Activated naive CD4-positive, alpha-beta T cell treated with Interleukin-2 at 50 U/mL for 16 hours (primary cell): ENCODE measurements around the gene ZNF17.

Source experiments
- DNase-seq: peaks from one replicate; pipeline ENCODE4 v3.0.0-alpha.2; 2020

Gene ZNF17

DNA sequence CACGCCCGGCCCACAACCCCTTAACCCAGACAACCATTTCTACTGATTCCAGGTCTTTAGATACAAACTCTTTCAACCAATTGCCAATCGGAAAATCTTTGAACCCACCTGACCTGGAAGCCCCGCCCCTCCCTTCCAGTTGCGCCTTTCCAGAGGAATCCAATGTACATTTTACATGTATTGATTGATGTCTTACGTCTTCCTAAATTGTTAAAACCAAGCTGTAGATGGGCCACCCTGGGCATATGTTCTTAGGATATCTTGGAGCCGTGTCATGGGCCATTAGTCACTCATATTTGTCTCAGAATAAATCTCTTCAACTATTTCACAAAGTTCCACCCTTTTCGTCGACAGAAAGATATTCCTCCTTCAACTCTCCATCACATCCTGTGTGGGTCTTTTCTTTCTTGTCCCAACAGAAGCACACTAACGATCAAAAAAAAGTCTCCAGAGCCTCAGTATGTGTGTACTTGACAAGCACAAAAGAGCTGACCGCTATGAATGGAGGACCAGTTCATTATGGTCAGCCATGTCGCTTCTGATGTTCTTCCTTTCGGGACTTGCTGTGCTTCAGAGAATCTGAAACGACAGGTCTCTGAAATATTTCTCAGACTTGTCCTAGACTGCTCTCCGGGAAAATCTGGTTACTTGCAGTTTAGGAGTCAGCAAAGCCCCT is 23.6 kb downstream of the ZNF17 start:
- DNase-seq = no peak

DNA sequence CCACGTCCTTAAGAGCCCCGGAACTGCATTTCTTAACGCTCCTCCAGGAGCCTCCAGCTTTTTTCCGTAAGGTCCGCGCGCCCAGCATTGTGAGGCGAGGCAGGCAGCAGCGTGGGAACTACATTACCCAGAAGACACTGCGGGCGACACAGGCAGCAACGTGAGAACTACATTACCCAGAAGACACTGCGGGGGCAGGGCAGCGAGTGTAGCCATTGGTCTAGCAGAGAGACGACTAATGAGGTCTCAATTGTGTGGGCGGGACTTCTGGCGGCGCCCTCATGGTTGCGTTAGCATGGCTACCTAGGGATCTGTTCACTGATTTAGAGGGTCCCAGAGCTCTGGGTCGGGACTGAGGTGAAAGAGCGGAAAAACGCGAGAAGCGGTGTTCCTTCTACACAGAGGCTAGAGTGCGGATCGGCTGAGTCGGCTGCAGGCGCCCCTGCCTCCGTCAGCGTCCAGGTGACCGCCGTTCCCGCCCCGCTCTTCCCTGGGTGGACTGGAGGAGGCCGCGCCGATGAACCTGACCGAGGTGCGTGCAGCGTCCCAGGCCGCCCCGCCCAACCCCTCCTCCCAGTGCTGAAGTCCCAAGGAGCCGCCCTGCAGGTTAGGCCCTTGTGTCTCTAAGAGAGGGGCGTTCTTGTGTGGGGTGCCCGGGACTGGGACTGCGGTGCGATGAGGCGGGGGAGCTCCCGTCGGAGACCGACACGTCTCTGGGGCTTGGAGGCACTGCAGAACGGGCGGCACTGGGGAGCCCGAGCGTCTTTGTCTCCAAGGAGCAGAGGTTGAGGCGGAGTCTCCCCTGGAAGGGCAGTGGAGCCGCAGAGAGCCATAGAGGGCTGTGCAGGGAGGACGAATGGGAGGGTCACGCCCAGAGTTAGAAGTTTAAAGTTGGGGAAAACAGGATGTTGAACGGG is 24.4 kb downstream of the ZNF17 start, which contains the start of gene ZNF749:
Gene ZNF749 (plus strand): TSS at position 264 of the 917 bp plus-strand sequence. CDS start 254 bp downstream, at position 518.
- peak; percentile 97 for DNase-seq

DNA sequence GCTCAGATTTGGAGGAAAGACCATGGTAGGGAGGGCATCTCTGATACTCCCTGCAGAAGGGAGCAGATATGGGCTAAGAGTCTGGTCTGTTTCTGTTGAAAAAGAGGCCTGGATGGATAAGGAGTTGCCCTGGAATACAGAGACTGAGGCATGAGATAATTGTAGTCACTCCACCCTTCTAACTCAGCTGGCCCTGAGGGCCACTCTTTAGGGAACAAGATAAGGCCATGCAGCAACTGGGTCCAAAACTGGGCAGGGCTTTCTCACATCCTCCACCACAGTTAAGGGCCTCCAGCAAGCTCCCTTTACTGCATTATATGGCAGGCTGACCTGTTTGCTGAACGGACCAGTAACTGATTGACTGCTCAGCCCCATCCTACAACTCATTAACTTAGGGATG is 25.5 kb downstream of the ZNF17 start:
- DNase-seq = no peak

DNA sequence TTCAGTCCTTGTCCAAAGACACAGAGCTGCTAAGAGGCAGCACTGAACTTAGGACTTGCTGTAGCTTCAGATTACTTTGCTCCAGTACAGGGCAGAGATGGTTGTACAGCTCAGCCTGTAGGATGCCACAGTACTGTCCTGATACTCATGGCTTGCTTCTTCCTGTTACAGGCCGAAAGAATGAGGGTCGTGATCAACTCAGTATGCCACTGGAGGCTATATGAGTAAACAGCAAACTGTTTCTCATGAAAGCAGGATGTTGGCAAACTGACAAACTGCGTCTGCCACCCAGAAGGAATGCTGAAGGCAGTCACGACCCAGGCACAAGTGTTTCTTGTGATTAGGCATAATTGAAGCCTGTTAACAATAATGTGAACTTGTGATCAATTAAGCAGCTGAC is 27.0 kb downstream of the ZNF17 start:
- no peak for DNase-seq

DNA sequence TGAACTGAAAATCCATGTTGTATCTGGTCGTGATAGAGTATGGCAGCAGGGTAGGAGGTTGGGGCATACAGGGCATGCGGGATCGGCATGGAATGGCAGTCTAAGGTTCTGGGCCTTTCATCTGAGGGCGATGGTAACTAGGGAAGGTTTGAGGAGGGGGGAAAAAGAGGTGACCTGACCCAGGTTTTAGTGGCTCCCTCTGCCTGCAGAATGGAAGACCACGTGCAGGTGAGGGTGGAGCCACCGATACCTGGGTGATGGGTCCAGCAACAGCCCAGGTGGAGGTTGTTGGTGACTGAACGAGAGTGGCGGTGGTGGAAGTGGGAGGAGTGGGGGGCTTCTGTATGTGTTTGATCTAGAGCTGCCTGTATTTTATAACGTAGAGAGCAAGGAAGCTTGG is 28.0 kb downstream of the ZNF17 start:
- no peak for DNase-seq

DNA sequence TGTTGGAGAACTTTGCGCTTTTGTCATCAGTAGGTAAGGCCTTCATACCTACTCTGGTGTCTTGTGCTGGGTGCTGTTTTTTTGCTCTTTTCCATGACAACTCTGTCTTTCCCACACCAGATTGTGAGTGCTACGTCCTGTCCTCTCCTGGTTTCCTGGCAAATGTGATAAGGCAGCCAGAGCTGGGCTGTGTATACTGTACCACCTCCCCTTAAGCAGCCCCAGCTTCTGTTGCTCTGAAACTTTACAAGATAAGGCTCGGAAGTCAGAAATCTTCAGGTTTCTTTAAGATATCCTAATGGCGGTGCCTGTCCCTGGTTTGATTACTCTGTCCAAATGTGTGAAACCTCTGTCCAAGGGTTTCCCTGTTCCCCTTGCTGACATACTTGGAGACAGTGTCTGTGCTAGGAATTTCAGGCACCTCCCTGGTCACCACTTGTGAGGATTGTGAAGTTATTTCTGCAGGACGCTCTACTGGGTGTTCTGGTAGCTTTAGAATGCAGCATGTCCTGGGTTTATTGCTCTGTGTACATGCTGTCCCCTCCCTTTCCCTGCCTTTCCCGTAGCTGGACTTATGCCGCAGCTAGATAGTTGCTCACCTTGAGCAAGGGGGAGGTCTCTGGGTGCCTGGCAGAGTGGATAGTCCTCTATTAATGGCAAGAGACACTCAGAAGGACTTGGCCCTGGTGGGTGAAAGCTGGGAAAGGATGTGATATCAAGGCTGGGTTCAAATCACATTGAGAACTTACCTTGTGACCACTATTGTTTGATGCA is 31.2 kb downstream of the ZNF17 start:
- DNase-seq = no peak

DNA sequence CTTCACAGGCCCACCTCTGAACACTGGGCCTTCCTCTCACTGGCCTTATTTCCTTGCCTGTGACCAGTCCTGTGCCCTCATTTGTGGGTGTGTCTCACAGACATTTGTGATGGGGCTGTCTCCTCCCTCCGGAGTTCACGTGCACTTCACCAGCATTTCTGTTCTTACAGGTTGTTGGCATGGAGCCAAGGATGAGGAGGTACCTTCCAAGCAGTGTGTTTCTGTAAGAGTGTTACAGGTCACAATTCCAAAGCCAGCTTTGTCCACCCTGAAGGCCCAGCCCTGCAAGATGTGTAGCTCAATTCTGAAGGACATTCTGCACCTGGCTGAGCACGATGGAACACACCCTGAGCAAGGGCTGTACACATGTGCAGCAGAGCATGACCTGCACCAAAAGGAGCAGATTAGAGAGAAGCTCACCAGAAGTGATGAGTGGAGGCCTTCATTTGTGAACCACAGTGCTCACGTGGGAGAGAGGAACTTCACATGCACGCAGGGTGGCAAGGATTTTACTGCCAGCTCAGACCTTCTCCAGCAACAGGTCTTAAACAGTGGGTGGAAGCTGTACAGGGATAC is 32.2 kb downstream of the ZNF17 start:
- DNase-seq = no peak

DNA sequence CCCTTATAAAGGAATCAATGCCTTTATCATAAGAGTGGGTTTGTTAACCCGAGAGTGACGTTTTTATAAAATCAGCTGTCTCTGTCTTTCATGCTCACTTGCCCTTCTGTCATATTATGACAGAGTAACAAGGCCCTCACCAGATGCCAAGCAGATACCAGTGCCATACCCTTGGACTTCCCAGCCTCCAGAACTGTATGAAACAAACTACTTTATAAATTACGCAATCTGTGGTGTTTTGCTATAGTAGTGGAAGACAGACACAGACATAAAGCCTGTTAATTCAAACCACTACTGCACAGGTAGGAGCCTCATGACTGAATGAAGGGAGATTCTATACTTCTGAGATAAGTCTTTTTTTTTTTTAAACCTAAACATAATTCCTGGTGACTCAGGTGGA is 41.3 kb downstream of the ZNF17 start:
- DNase-seq = no peak

DNA sequence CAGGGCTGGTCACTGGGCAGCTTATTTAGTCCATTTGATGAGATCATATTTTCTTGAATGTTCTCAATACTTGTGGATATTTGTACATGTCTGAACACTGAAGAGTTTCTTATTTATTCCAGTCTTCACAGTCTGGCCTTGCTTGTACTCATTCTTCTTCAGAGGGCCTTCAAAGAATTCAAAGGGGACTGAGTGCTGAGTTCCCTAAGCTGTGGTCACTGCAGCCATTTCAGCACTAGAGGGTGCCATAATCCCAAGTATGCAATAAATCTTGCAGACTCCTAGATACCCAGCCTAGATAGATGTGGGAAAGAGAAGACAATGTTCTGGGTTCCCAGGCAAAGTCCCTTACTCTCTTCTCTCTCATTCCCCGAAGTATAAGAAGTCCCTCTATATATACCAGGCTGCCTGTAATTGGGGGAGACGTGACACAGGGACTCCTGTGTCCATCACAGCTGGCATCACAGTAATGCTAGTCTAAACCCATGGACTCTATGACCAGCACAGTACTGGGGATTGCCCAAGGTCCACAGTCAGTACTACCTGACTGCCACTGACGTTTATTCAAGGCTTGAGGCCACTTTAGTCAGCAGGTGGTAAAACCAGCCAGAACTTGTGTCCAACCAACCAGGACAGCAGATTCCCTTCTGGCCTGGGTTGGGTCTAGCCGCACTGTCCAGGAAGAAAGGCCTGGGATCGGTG is 54.9 kb downstream of the ZNF17 start:
- peak; percentile 26 for DNase-seq

DNA sequence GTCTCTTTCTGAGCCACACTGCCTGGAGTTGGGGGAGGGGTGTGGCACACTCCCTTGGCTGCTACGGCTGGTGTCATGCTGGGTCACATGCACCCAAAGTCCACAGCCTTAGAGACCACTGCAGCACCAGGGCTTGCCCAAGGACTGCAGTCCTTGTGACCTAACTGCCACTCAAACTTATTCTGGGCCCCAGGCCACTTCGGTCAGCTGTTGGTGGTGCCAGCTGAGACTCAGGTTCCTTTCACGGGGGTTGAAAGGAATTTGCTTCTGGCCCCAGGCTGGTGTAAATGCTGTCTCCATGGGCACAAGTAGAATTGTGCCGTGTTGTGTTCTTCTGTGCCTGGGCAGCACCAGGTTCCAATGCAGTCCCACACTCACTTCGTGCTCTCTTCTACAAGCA is 55.5 kb downstream of the ZNF17 start:
- DNase-seq = no peak
